ENCODE results near the gene PCYT1A. TPM values are rescaled to one million over a fixed set of nuclear protein-coding genes. Genes with fewer than 3 reads are reported as not detected.

PCYT1A gene
- total and polyA plus RNA-seq, 4 donors: 30.4 to 41.7 (median 38.8) TPM

DNA sequence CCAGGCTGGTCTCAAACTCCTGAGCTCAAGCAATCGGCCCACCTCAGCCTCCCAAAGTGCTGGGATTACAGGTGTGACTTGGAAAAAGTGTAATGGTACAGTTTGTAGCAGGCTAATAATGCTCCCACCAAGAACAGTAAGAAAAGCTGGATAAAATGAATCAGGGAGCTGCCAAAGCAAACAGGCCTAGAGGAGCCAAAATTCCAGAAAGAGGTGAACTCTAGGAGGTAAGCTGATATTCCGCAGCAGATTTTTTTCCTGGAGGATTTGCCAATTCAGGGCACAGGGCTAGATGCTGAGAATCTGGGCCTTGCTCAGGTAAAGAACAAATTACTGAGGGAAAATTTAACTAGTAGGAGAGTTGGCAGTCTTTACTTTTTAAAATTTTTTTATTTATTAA, 11.0 kb upstream of the PCYT1A start:
- no peaks in the 10 kb centered on the region for H3K9me3 ChIP-seq (ENCODE audit: control insufficient read depth, insufficient read depth, low read length)
- peaks cover 41% of the 10 kb centered on the region for H3K36me3 ChIP-seq (ENCODE audit: control insufficient read depth, insufficient read depth, low read length)
- H3K4me3 ChIP-seq (ENCODE audit: low read depth, low read length): no peak overlapping the region
- DNase-seq (ENCODE audit: low read depth in 4 of 6, low spot score in 6 of 6): no peak
- H3K4me1 ChIP-seq (ENCODE audit: control insufficient read depth, insufficient read depth, low read length): no peaks in the 10 kb centered on the region
- no peak overlapping the region for H3K27ac ChIP-seq (ENCODE audit: low read depth, low read length)
- 100% methylated on average over 1 of the region's 2 CpGs for WGBS (ENCODE audit: insufficient coverage)
- H3K27me3 ChIP-seq (ENCODE audit: control insufficient read depth, insufficient read depth, low read length): no peaks in the 10 kb centered on the region

DNA sequence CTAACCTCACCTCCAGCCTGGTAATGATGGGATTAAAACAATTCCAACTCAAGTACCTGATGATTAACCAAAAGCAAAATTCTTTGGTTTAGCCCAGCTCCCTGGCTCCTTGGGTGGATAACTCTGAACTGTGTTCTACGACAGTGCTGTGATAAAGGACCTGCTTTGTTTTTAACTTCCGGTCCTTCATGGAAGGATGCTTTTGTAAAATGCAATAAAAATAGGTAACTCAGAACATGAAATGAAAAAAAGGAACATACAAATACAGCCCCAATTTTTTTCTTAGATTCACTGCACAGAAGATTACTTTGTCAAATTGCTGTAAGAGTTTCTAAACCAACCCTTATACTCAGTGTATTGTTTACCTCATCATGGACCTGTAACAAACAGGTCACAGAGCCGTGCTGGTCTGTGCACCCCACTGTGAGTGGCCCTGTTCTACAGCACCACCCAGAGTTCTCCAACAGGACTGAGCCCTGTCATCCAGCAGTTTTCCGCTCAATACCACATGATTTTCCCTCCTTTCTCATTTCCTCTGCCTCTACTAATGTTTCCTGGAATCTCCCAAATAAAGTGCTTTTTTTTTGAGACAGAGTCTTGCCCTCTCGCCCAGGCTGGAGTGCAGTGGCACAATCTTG, 4.9 kb upstream of the PCYT1A start:
- Histone ChIP-seq H3K4me1 (ENCODE audit: control insufficient read depth, insufficient read depth, low read length) (peaks cover 6% of the 10 kb centered on the region), H3K4me3 (ENCODE audit: low read depth, low read length) (no peak overlapping the region), H3K27ac (ENCODE audit: low read depth, low read length) (no peak overlapping the region), H3K27me3 (ENCODE audit: control insufficient read depth, insufficient read depth, low read length) (no peaks in the 10 kb centered on the region), H3K36me3 (ENCODE audit: control insufficient read depth, insufficient read depth, low read length) (peaks cover 28% of the 10 kb centered on the region), H3K9me3 (ENCODE audit: control insufficient read depth, insufficient read depth, low read length) (no peaks in the 10 kb centered on the region)
- DNase-seq (ENCODE audit: low read depth in 4 of 6, low spot score in 6 of 6): no peak
- 74% methylated on average over 3 of the region's 5 CpGs for WGBS (ENCODE audit: insufficient coverage)

DNA sequence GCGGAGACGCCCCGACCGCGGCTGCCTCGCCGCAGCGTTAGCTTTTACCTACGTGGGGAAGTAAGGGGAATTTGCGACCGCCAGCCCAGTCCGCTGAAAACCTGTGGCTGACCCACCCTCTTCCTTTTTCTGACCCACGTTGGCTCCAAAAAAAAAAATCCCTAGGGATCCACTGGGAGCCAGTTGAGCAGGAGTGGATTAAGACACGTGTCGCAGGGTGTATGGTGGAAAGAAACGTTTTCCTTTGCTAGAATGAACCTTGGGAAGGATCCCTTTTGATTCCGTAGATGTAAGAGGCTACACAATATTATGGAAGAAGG, 575 bp upstream of the PCYT1A start:
- H3K4me1 ChIP-seq (ENCODE audit: control insufficient read depth, insufficient read depth, low read length): peaks cover 20% of the 10 kb centered on the region
- peak in 1 of 6 donors; percentile 80 for DNase-seq (ENCODE audit: low read depth in 4 of 6, low spot score in 6 of 6)
- peak overlapping the region; percentile 91 for H3K27ac ChIP-seq (ENCODE audit: low read depth, low read length)
- H3K36me3 ChIP-seq (ENCODE audit: control insufficient read depth, insufficient read depth, low read length): peaks cover 12% of the 10 kb centered on the region
- peak overlapping the region; percentile 94 for H3K4me3 ChIP-seq (ENCODE audit: low read depth, low read length)
- no peaks in the 10 kb centered on the region for H3K27me3 ChIP-seq (ENCODE audit: control insufficient read depth, insufficient read depth, low read length)
- no peaks in the 10 kb centered on the region for H3K9me3 ChIP-seq (ENCODE audit: control insufficient read depth, insufficient read depth, low read length)
- WGBS (ENCODE audit: insufficient coverage): 0% methylated on average over 12 of the region's 17 CpGs

DNA sequence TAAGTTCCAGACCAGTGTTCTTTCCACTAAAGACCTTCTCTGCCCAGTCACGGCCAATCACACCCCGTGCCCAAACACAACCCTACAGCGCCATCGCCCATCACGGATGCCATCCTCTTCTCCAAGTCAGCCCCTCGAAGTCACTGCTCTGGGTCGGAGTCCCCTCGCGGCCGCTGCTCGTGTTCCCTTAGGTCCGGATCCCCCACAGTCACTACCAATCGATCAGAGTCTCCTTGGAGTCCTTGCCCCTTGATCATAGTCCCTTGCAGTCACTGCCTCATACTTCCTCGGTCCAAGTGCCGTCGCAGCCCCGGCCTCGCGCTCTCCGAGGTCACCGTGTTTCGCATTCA, 461 bp downstream of the PCYT1A start:
- Histone ChIP-seq H3K36me3 (ENCODE audit: control insufficient read depth, insufficient read depth, low read length) (peaks cover 6% of the 10 kb centered on the region), H3K27me3 (ENCODE audit: control insufficient read depth, insufficient read depth, low read length) (no peaks in the 10 kb centered on the region), H3K4me1 (ENCODE audit: control insufficient read depth, insufficient read depth, low read length) (peaks cover 20% of the 10 kb centered on the region), H3K9me3 (ENCODE audit: control insufficient read depth, insufficient read depth, low read length) (no peaks in the 10 kb centered on the region), H3K27ac (ENCODE audit: low read depth, low read length) (peak overlapping the region; percentile 91), H3K4me3 (ENCODE audit: low read depth, low read length) (peak overlapping the region; percentile 94)
- DNase-seq (ENCODE audit: low read depth in 4 of 6, low spot score in 6 of 6): peak in 2 of 6 donors; percentile 2 to 9
- whole genome bisulfite sequencing (ENCODE audit: insufficient coverage): under 1% methylated on average over 22 of the region's 22 CpGs

DNA sequence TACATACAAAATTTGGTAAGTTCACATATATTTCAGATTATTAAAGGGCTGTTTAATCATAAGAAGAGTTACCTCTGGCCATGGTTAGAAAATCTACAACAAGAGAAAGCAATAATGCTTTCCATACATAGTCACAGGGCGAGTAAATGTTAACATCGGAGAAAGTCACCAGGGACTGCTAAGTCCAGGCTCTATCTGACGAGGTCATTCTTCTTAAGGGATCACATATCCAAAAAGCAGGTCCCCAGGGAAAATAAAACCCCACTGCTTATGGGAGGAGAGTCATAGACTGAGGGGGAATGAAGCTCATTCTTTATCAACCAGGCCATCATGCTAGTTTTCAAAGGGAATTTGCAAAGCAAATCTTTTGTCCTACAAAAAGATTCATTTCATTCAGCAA, 3.1 kb downstream of the PCYT1A start:
- no peaks in the 10 kb centered on the region for H3K27me3 ChIP-seq (ENCODE audit: control insufficient read depth, insufficient read depth, low read length)
- peaks cover 20% of the 10 kb centered on the region for H3K4me1 ChIP-seq (ENCODE audit: control insufficient read depth, insufficient read depth, low read length)
- WGBS (ENCODE audit: insufficient coverage): no CpG with 5 or more reads among the region's 3 CpGs
- DNase-seq (ENCODE audit: low read depth in 4 of 6, low spot score in 6 of 6): no peak
- H3K27ac ChIP-seq (ENCODE audit: low read depth, low read length): no peak overlapping the region
- H3K9me3 ChIP-seq (ENCODE audit: control insufficient read depth, insufficient read depth, low read length): no peaks in the 10 kb centered on the region
- H3K4me3 ChIP-seq (ENCODE audit: low read depth, low read length): no peak overlapping the region
- H3K36me3 ChIP-seq (ENCODE audit: control insufficient read depth, insufficient read depth, low read length): no peaks in the 10 kb centered on the region

DNA sequence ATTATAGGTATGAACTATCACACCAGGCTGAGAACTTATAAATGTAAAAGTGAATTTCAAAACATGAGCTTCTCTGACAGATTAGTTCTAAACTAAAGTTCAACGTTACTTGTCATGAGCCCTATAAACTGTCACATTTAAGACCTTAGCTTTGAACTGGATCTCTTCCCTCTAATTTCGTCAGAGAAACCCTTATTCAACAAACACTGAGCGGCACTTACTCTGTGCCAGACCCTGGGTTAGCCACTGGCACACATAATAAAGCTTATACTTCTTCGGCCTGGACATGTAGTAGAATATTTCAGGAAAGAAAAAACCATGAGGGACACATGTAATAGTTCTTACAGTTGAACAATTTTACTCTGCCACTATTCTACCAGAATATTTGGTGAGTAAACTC, 5.6 kb downstream of the PCYT1A start:
- no peaks in the 10 kb centered on the region for H3K27me3 ChIP-seq (ENCODE audit: control insufficient read depth, insufficient read depth, low read length)
- no peak overlapping the region for H3K27ac ChIP-seq (ENCODE audit: low read depth, low read length)
- no peaks in the 10 kb centered on the region for H3K36me3 ChIP-seq (ENCODE audit: control insufficient read depth, insufficient read depth, low read length)
- no peak for DNase-seq (ENCODE audit: low read depth in 4 of 6, low spot score in 6 of 6)
- H3K4me3 ChIP-seq (ENCODE audit: low read depth, low read length): no peak overlapping the region
- WGBS (ENCODE audit: insufficient coverage): 88% methylated on average over 1 of the region's 4 CpGs
- peaks cover 11% of the 10 kb centered on the region for H3K4me1 ChIP-seq (ENCODE audit: control insufficient read depth, insufficient read depth, low read length)
- no peaks in the 10 kb centered on the region for H3K9me3 ChIP-seq (ENCODE audit: control insufficient read depth, insufficient read depth, low read length)

DNA sequence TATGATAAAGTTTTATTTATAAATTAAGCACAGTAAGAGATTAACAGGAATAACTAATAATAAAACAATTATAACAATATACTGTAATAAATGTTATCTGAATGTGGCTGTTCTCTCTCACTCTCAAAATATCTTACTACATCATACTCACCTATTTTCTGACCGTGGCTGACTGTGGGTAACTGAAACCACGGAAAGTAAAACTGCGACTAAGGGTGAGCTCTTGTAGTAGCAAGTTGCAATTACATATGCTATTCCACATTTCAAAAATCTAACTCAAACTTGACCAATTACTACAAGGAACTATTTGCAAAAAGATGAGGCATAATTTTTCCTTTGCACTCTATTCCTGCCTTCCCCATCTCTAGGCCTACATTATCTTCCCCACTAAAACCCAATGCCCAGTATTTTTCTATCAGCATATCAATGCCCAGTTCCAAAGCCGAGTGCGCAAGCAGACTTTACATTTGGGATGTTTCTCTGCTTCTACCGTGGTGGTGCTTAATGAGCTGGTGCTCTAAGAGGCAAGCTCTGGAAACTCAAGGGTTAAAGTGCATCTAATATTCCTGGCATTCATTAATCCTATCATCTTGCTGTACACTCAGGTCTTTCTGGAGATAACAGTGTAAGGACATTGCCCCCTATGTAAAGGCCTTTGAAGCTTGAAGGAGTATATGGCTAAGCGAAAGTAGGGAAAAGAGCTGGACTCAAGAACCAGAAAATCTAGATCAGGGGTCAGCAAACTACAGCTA, 6.7 kb downstream of the PCYT1A start:
- Histone ChIP-seq H3K4me3 (ENCODE audit: low read depth, low read length) (no peak overlapping the region), H3K9me3 (ENCODE audit: control insufficient read depth, insufficient read depth, low read length) (no peaks in the 10 kb centered on the region), H3K27me3 (ENCODE audit: control insufficient read depth, insufficient read depth, low read length) (no peaks in the 10 kb centered on the region), H3K36me3 (ENCODE audit: control insufficient read depth, insufficient read depth, low read length) (no peaks in the 10 kb centered on the region), H3K27ac (ENCODE audit: low read depth, low read length) (no peak overlapping the region), H3K4me1 (ENCODE audit: control insufficient read depth, insufficient read depth, low read length) (peaks cover under 1% of the 10 kb centered on the region)
- 96% methylated on average over 5 of the region's 7 CpGs for WGBS (ENCODE audit: insufficient coverage)
- DNase-seq (ENCODE audit: low read depth in 4 of 6, low spot score in 6 of 6): no peak

DNA sequence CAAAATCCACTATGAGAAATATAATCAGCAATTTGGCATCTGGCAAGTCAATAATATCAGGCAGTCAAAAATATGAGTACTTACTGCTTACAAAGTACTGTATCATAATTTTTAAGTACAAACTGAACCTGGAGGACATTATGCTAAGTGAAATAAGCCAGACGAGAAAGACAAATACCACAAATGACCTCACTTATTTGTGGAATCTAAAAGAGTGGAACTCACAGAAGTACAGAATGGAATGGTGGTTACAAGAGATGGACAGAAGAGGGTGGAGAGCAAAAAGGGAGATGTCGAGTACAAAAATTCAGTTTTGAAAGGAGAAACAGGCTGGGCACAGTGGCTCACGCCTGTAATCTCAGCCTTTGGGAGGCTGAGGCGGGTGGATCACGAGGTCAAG, 12.4 kb downstream of the PCYT1A start:
- peaks cover 3% of the 10 kb centered on the region for H3K9me3 ChIP-seq (ENCODE audit: control insufficient read depth, insufficient read depth, low read length)
- H3K4me1 ChIP-seq (ENCODE audit: control insufficient read depth, insufficient read depth, low read length): no peaks in the 10 kb centered on the region
- WGBS (ENCODE audit: insufficient coverage): 92% methylated on average over 2 of the region's 5 CpGs
- no peak overlapping the region for H3K27ac ChIP-seq (ENCODE audit: low read depth, low read length)
- peaks cover 18% of the 10 kb centered on the region for H3K36me3 ChIP-seq (ENCODE audit: control insufficient read depth, insufficient read depth, low read length)
- H3K4me3 ChIP-seq (ENCODE audit: low read depth, low read length): no peak overlapping the region
- no peaks in the 10 kb centered on the region for H3K27me3 ChIP-seq (ENCODE audit: control insufficient read depth, insufficient read depth, low read length)
- DNase-seq (ENCODE audit: low read depth in 4 of 6, low spot score in 6 of 6): no peak

DNA sequence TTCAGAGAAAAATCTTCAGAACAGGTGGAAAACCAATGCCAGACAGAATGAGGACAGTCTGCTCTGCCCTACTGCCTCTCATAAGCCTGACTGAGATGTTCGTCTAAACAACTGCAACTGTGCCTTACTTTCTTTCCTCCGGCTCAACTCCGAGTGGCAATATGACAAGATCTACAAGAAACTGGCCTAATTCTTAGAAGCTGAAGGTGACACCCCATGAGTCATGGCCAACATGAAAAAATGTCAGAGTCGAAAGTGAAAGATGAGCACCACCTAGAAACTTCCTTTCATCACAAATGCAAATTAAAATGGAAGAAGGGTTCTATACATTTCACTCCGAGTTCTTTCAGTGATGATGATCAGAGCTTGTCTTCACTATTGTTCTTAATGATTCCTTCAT, 12.9 kb downstream of the PCYT1A start:
- H3K27ac ChIP-seq (ENCODE audit: low read depth, low read length): no peak overlapping the region
- H3K36me3 ChIP-seq (ENCODE audit: control insufficient read depth, insufficient read depth, low read length): peaks cover 23% of the 10 kb centered on the region
- no peaks in the 10 kb centered on the region for H3K27me3 ChIP-seq (ENCODE audit: control insufficient read depth, insufficient read depth, low read length)
- WGBS (ENCODE audit: insufficient coverage): 100% methylated on average over 3 of the region's 5 CpGs
- H3K4me3 ChIP-seq (ENCODE audit: low read depth, low read length): no peak overlapping the region
- no peak for DNase-seq (ENCODE audit: low read depth in 4 of 6, low spot score in 6 of 6)
- H3K4me1 ChIP-seq (ENCODE audit: control insufficient read depth, insufficient read depth, low read length): no peaks in the 10 kb centered on the region
- peaks cover 3% of the 10 kb centered on the region for H3K9me3 ChIP-seq (ENCODE audit: control insufficient read depth, insufficient read depth, low read length)

DNA sequence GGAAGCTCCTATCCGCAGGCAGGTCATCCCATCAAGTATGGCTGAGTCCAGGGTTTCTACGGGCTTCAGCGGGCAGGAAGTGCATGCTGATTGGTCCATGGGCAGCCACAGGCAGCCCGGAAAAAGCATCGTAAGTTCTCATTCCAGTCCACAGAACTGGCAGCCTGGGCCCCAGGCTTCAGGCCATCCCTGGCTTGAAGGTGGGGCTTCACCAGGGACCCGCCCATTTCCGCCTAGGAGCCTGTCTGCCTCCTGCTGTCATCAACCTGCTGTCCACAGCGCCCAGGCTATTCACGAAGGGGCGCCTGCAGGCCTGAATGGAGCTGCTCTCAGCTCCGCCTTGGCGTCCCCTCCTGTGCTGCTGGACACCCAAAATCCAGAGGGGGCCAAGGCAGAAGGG, 13.9 kb downstream of the PCYT1A start:
- Histone ChIP-seq H3K36me3 (ENCODE audit: control insufficient read depth, insufficient read depth, low read length) (peaks cover 24% of the 10 kb centered on the region), H3K27me3 (ENCODE audit: control insufficient read depth, insufficient read depth, low read length) (no peaks in the 10 kb centered on the region), H3K4me1 (ENCODE audit: control insufficient read depth, insufficient read depth, low read length) (no peaks in the 10 kb centered on the region), H3K27ac (ENCODE audit: low read depth, low read length) (no peak overlapping the region), H3K9me3 (ENCODE audit: control insufficient read depth, insufficient read depth, low read length) (peaks cover 3% of the 10 kb centered on the region), H3K4me3 (ENCODE audit: low read depth, low read length) (no peak overlapping the region)
- WGBS (ENCODE audit: insufficient coverage): 97% methylated on average over 12 of the region's 12 CpGs
- no peak for DNase-seq (ENCODE audit: low read depth in 4 of 6, low spot score in 6 of 6)
